Measurements from ENCODE around the gene RB1.
"Not testable (repeated sequence)": the region's sequence is repeated elsewhere in the genome, so short reads cannot be mapped to it uniquely, and the experiment has no call there.

RB1 gene

DNA sequence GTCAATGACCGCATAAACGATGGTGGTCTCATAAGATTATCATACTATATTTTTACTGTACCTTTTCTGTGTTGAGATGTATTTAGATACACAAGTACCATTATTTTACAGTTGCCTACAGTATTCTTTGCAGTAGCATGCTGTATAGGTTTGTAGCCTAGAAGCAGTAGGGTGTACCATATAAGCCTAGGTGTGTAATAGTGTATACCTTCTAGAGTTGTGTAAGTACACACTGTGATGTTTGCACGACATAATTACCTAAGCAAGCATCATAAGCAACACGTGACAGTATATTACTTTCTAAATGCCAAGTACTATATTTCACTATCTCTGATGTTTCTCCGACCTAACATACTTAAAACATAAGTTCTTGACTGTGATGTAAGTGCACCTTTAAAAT is 106.6 kb downstream of the RB1 start:
- peak; percentile 14 for DNase-seq (ENCODE audit: low spot score)

DNA sequence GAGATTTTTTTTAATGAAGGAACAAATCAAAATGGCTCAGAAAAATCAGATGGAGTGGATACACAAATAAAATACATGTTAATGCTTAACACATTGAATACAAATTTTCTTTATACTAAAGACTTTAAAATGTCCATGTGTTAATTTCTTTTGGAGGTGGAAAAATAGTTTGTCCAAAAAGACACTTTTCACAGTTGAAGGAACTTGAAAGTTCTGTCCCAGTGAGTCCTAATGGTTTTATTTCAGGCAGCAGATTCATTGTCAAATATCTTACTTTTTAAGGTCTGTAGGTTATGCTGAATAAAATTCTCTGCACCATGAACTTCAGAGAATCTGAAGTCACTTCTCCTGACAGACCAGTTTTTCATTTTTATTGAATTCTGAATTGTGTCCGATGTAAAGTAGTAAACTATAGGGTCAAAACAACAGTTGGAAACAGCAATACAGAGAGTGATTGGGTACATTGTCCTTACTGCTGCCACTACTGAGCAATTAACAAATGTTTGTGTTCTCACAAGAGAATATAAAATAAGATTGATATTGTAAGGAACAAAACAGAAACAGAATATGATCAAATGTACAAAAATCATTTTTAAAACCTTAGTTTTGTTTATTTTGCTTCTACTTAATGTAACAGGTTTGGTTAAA is 107.7 kb downstream of the RB1 start:
- no peak for DNase-seq (ENCODE audit: low spot score)

DNA sequence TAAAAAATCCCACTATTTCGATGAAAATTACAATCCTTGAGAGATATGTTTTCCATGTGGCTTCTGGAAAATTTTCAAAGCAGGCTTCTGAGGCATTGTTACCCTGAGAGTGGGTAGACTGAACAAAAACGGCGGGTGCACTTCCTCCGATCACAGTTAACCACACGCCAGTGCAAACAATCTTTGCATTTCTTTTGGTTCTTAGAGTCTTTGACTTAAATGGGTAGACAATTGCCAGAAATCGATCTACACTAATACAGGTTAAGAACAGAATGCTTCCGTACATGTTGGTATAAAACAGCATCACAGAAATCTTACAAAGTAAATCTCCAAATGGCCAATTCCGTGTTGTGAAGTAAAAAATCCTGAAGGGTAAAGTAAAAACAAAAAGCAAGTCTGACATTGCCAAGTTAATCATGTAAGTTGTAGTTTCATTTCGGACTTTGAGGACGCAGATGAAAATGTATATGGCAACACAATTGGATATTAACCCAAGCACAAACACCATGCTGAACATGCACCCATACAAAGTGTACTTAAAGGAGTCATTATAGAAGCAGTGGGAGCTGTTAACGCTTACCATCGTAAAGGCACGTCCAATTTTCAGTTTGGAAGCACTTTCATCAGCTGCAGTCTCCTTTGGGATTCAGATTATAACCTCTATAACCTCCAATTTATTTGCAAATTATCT is 108.4 kb downstream of the RB1 start:
- peak; percentile 66 for DNase-seq (ENCODE audit: low spot score)

DNA sequence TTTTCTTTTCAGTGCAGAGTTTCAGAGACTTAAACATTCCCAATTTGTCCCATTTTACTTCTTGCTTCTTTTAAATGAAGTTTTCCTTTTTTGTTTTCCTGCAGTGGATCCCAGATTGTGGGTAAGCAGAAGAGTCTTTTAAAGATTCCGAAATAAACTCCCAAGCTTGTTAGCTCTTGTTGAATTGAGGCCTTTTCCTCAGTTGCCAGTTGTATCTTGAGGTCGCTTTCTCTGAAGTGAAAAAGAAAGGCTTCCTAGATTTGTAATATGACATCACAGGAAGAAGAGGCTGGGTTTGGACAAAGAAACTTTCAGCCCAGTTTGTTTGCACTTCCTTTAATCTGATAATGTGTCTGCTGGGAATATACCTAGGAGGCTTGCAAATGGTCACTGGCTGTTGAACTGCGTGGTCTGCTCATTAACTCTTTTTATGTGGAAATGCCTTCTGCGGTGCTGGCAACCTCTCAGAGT is 109.4 kb downstream of the RB1 start, which contains the start of gene LPAR6:
TSS of gene LPAR6 (minus strand) at position 233 of the 471 bp plus-strand sequence. CDS start 690 bp downstream, outside the sequence.
- DNase-seq (ENCODE audit: low spot score): peak; percentile 49

DNA sequence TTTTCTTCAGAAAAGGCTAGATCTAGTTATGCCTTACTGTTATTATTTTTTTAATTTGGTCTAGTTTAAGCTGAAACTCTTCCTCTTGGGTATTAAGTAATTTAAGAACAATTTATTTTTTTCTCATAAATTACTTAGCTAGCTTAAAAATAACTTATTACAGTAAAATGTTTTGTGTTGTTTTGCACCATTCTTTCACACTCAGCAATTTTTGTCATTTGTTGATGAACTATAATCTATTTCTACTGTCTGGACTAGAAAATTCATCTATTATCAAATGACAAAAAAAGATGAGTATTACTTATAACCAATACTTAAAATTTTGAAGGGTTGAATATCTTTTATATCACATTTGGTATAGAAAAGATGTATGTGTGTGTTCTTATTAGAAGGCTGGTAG is 111.0 kb downstream of the RB1 start:
- DNase-seq (ENCODE audit: low spot score): no peak

DNA sequence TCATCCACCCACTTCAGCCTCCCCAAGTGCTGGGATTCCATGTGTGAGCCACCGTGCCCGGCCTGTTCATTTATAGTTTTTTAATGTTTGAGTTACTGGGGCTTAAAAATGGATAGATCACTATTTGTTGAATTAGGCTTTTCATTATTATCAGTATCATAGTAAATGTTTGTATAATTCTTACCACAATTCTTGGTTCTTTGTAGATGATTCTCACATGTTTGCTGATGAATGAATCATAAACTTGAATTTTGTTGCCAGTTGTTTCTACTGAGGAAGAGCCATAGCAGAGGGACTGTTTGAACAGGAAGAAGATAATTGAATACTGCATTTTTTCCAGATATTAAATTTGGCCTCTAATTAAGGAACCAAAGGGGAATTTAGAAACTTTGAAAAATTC is 112.0 kb downstream of the RB1 start:
- DNase-seq (ENCODE audit: low spot score): no peak

DNA sequence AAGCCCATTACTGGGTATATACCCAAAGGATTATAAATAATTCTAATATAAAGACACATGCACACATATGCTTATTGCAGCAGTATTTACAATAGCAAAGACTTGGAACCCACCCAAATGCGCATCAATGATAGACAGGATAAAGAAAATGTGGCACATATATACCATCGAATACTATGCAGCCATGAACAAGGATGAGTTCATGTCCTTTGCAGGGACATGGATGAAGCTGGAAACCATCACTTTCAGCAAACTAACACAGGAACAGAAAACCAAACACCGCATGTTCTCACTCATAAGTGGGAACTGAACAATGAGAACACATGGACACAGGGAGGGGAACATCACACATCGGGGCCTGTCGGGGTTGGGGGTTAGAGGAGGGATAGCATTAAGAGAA is 118.5 kb downstream of the RB1 start:
- DNase-seq (ENCODE audit: low spot score): not testable (repeated sequence)

DNA sequence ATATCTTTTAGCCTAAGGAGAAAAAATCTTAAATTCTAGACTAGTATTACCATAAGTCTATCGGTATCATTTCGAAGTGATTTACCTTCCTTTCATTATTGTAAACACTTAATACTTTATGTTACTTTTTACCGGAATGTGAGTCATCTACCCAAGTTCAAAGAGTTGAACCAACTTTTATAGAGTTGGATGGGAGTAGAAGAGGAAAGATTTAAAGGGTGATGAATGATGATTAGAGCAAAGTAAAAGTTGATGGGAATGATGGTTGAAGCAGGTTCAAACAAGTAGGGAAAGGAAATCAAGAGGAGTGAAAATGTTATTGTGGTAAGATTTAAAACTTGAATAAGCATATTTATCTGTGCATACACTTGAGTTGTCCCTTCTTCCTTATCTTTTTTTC is 120.7 kb downstream of the RB1 start:
- DNase-seq (ENCODE audit: low spot score): no peak

DNA sequence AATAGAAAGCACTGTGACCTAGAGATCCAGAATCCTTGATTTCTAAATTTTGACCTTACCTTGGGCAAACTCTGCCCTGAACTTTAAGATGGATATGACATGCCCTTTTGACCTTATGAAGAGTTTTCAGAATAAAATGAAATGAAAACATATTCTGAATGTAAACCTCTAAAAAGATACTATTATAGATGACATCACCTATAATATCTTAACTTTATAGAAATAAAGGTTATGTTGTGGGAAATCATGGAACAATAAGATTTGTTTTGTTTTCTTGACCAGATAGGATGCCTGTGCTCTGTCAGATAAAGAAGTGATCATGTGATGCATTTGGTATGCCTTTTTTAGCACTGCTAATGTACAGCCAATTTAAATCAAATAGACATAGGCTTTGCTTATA is 122.5 kb downstream of the RB1 start:
- DNase-seq (ENCODE audit: low spot score): no peak

DNA sequence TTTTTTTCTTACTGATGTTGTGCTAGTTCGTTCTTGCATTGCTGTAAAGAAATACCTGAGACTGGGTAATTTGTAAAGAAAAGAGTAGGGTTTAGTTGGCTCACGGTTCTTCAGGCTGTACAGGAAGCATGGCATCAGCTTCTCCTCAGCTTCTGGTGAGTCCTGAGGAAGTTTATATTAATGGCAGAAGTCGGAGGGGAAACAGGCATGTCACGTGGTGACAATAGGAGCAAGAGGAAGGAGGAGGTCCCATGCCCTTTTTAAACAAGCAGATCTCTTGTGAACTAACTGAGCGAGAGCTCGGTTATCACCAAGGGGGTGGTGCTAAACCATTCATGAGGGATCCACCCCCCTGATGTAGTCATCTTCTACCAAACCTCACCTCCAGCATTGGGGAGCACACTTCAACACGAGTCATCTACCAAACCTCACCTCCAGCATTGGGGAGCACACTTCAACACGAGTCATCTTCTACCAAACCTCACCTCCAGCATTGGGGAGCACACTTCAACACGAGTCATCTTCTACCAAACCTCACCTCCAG is 123.3 kb downstream of the RB1 start:
- DNase-seq (ENCODE audit: low spot score): not testable (repeated sequence)

DNA sequence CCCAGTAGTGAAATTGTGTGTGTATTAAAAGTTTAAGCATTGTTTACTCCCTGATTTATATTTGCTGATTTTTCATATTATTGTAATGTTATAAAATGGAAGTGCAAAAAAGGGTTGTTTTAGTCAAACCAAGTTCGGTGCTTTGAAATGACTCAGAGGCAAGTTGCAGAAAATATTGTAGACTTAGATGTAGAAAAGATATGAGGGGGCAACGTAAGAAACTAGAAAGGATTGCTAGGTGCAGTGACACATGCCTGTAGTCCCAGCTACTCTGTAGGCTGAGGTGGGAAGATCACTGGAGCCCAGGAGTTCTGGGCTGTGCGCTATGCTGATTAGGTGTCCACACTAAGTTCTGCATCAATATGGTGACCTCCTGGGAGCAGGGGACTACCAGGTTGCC is 125.5 kb downstream of the RB1 start:
- no peak for DNase-seq (ENCODE audit: low spot score)

DNA sequence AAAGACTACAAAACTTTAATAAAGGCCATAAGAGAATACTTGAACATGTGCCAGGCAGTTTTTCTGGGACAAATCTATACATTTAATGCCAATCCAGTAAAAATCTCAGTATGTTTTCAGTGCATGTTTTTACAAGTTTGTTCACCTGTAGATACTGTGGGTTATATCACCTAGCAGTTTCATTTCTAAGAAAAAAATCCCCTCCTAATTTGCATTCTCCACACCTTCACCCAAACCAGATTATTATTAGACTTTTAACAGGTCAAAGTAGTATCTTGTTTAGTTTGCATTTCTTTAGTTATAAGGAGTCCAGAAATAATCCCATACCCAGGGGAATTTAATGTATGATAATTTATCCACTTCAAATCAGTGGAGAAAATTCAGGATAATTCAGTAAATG is 126.3 kb downstream of the RB1 start:
- DNase-seq (ENCODE audit: low spot score): no peak

DNA sequence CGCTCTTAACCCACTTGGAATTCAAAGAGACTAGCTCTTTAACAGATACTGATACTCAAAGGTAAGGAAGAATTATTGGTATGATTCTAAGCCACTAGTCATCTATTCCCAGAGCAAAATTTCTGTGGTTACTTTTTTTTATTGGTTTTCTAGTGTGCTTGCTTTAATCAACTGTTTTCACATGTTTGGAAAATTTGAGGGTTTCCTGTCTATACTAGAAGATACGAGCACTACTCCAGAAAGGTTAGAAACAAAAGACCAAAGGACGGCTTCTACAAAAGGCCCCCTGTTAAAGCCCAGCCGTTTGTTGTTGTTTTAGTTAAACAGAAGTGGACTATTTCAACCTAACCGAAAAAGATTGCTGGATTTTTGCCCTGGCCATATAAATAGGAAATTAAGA is 127.9 kb downstream of the RB1 start:
- no peak for DNase-seq (ENCODE audit: low spot score)

DNA sequence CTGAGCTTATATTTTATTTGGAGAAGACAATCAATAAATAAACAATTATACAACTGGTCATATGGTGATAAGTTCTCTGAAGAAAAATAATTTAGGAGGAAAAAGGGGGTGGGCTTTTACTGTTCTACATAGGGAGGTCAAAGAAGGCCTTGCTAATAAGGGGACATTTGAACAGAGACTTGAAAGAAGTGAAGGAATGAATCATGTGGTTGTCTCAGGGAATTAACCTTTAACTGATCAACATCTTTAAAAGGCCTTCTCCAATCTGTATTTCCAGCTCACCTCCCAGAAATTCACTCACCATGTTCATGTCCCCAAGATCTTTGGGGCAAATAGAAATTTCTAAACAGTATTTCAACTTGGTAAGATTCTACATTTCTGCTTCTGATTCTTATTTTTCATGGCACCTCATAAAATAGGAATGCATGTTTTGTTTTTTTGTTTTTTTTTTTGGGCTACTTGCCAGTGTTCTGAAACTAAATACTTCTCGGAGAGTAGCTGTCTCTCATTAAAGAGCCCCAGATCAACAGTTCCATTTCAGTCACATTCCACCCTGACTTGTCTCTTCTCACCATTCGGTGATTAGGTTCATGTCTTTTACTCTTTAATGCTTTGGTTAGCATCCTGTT is 128.6 kb downstream of the RB1 start:
- no peak for DNase-seq (ENCODE audit: low spot score)

DNA sequence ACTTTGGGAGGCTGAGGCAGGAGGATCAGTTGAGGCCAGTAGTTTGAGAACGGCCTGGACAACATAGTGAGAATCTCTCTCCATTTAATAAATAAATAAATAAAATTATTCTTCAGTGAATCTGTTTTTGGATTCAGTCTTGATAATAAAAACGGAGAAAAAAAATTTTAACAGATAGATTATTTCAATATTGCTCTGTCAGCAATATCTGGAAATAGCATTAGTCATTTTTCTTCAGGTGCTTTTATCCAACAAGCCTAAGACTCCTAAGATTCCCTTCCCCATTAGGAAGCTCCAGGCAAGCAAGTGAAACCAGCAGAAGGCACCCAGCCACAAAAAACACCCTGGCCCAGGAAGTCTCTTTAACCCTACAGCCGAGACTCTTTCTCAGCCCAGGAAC is 130.6 kb downstream of the RB1 start:
- DNase-seq (ENCODE audit: low spot score): no peak

DNA sequence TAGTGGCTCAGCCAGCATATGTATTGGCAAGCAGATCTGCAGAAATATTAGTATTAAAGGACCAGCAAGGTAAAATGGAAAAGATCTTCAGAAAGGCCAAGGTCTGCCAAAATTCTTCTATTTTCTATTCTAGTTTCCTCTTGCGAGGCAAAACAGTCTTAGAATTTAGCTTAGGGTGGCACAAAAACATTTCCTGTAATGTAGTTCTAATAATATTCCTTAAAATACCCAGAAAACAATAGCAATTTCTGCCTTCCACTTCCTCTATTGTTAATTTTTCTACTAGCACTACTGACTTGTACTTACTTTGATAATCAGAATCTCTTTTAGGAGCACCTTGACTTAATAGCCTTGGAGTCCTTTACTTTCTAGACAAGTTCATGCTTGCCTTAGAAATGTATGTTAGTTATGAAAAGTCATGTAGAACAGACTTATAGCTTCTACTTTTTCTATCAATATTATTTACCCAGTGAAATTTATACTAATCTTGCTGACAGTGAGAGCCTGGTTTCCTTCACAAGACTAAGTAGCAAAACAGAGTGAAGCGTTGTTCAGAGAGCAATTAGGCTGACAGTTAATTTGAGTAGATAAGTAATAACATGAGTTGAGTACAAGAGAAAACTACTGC is 133.2 kb downstream of the RB1 start:
- no peak for DNase-seq (ENCODE audit: low spot score)

DNA sequence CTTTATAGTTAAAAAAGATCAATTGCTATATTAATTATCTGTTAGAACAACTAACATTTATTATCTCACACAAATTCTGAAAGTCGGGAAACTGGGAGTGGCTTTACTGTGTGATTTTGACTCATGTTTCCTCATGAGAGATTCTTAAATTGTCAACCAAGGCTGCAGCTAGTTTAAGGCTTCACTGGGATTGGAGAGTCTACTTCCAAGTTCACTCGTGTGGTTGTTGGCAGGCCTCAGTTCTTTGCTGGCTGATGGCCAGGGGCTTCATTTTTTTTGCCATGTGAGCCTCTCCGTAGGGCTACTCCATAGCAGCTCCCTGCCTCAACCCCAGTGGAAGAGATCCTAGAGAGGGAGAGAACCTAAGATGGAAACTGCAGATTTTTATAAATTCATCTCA is 133.8 kb downstream of the RB1 start:
- DNase-seq (ENCODE audit: low spot score): no peak

DNA sequence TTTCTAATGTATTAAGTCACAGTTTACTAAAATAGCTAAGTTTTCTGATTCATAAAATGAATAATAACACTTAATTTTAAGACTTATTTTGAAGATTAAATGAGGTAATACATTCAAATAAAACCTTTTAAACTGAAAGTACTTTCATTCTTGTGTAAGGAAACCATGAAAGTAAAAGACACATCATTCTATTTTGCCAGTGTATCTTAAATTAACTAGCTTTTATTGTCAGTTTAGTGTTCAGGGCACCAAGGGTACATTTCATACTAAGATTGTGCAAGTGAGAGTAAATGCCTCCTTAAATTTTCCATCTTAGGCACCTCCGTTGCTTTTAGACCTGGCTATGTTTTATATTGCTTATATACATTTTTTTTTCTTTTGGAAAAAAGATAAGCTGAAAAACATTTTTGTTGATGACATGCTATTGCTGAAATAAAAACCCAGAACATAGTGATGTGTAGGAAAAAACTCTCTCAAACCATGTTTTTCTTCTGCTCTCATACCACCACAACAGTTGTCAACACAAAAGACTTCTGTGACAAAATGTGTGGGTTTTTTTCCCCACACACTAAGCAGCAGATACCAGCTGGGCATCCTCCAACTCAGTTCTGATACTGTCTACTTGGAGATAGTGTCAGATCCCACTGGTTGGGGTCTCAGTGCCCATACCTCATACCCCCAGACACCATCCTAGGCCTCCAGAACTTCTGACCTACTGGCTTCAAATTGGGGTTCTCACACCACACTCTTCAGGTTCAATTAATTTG is 140.1 kb downstream of the RB1 start:
- no peak for DNase-seq (ENCODE audit: low spot score)

DNA sequence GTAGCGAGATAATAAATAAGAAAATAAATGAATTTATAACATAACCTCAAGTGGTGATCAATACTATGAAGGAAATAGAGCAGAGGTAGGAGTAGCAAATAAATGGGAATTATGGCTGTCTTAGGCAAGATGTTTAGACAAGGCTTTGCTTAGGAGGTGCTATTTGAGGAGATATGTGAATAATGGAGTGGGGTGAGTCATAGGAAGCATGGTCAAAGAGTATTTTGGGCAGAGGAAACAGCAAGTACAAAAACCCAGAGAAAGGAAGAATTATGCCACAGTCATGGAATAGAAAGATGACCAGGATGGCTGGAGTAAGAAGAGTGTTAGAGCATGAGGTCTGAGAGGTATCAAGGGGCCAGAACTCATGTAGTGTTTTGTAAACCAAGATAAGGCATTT is 142.9 kb downstream of the RB1 start:
- no peak for DNase-seq (ENCODE audit: low spot score)

DNA sequence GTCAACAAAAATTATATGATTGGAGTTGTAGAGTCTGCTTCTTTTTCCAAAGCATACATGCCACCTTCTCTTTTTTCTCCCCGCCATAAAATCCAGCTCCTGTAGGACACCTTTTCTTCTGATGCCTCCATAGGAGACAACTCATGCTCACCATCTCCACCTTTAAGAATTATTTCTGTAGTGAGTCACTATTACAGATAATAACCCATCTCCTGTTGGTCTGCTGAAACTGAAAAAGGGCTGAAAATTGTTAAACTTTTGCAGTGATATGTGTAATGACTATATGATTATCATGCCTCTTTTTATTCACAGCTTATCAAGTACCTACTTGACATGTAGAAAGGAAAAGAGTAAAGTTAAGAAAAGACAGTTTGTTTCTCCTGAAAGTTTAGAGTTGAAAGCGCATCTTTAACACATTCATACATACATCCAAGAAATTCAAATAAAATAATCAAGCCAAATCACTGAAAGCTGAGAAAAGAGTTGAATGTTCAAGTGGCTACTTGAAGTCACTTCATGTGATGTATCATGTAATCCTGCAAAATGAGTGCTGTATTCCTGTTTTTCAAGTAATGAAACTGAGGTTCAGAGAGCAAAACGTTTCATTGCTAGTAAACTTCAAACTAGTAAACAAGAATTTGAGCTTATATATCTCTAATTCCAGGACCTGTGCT is 144.9 kb downstream of the RB1 start:
- DNase-seq (ENCODE audit: low spot score): no peak

DNA sequence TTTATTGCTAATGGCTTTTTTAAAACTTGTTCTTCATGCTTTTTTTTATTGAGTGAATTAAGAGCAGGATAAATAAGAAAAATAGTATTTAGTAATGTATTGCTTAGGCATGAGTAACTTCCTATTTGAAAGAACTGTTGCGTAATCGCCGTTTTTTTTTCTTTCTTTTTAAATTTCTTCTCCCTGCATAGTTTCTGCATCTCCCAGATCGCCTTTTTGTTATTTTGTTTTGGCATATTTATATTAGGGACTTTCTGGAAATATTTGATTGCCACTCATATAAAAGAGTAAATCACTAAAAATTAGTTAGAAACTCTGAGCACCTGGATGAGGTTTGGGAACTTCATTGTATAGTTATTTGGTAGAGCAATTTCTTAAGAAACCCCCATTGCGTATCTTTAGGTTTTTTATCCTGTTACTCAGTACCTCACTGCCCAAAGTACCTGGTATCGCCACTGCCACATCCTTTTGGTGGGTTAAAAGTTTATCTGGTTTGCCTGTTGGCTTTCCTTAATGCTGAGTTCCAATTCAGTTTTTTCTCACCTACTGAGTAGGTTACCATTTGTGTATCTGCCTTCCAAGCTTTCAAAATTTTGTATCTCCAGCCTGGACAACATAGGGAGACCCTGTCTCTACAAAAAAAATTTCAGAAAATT is 145.5 kb downstream of the RB1 start:
- DNase-seq (ENCODE audit: low spot score): no peak
